Trophoblast cell (in vitro differentiated cells and primary cell): ENCODE data around the gene DCC.

Experiments used
- DNase-seq, 2 donors: peaks; one replicate each; pipeline ENCODE4 v3.0.0-alpha.2; 2016
- H2AFZ ChIP-seq: 2 replicates; pipeline ENCODE4 v1.6.1; 2013; ENCODE audit warnings: low read length, moderate library complexity, mild to moderate bottlenecking; ENCODE audit not compliant: insufficient read depth, poor library complexity
- H2AK5ac ChIP-seq: 2 replicates; pipeline ENCODE4 v1.6.1; 2013; ENCODE audit warnings: mild to moderate bottlenecking, low read length
- H2BK120ac ChIP-seq: 2 replicates; pipeline ENCODE4 v1.6.1; 2013; ENCODE audit warnings: low read length, mild to moderate bottlenecking, moderate library complexity; ENCODE audit not compliant: insufficient read depth, poor library complexity
- H2BK12ac ChIP-seq: 2 replicates; pipeline ENCODE4 v1.6.1; 2013; ENCODE audit warnings: mild to moderate bottlenecking, low read length, moderate library complexity
- H2BK5ac ChIP-seq: 2 replicates; pipeline ENCODE4 v1.6.1; 2013; ENCODE audit warnings: low read length, low read depth, moderate library complexity, mild to moderate bottlenecking; ENCODE audit not compliant: poor library complexity
- H3K14ac ChIP-seq: 2 replicates; pipeline ENCODE4 v1.6.1; 2013; ENCODE audit warnings: mild to moderate bottlenecking, low read length
- H3K18ac ChIP-seq: 2 replicates; pipeline ENCODE4 v1.6.1; 2013; ENCODE audit warnings: mild to moderate bottlenecking, low read length
- H3K23ac ChIP-seq: 2 replicates; pipeline ENCODE4 v1.6.1; 2013; ENCODE audit warnings: low read length
- H3K27ac ChIP-seq: 2 replicates; pipeline ENCODE4 v1.5.1; 2013; ENCODE audit warnings: low read depth, mild to moderate bottlenecking, inconsistent platforms, low read length, moderate library complexity
- H3K27me3 ChIP-seq: 2 replicates; pipeline ENCODE4 v1.6.1; 2013; ENCODE audit warnings: inconsistent platforms, mild to moderate bottlenecking, low read length, moderate library complexity; ENCODE audit not compliant: insufficient read depth
- H3K36me3 ChIP-seq, 2 experiments: 1 replicate in 1 of 2; 2 replicates in 1 of 2; pipeline ENCODE4 v1.6.1; 2013; ENCODE audit warnings: low read length in 2 of 2, mild to moderate bottlenecking in 2 of 2, moderate library complexity in 1 of 2; ENCODE audit not compliant: insufficient read depth in 2 of 2, control insufficient read depth in 1 of 2
- H3K4ac ChIP-seq: 2 replicates; pipeline ENCODE4 v1.6.1; 2013; ENCODE audit warnings: low read depth, mild to moderate bottlenecking, low read length, moderate library complexity
- H3K4me1 ChIP-seq, 2 experiments: 1 replicate in 1 of 2; 2 replicates in 1 of 2; pipeline ENCODE4 v1.6.1; 2013; ENCODE audit warnings: low read length in 2 of 2, mild to moderate bottlenecking in 2 of 2, moderate library complexity in 1 of 2; ENCODE audit not compliant: insufficient read depth in 2 of 2, control insufficient read depth in 1 of 2
- H3K4me2 ChIP-seq: 2 replicates; pipeline ENCODE4 v1.6.1; 2013; ENCODE audit warnings: inconsistent platforms, mild to moderate bottlenecking, low read length, moderate library complexity
- H3K4me3 ChIP-seq: 2 replicates; pipeline ENCODE4 v1.5.1; 2013; ENCODE audit warnings: mild to moderate bottlenecking, low read depth, low read length, inconsistent platforms
- H3K79me1 ChIP-seq: one replicate; pipeline ENCODE4 v1.6.1; 2013; ENCODE audit warnings: low read length
- H3K79me2 ChIP-seq: 2 replicates; pipeline ENCODE4 v1.6.1; 2013; ENCODE audit warnings: low read length, mild to moderate bottlenecking; ENCODE audit not compliant: control insufficient read depth, insufficient read depth, poor library complexity
- H3K9ac ChIP-seq: 2 replicates; pipeline ENCODE4 v1.6.1; 2013; ENCODE audit warnings: mild to moderate bottlenecking, low read length
- H3K9me3 ChIP-seq: 2 replicates; pipeline ENCODE4 v1.6.1; 2013; ENCODE audit warnings: low read depth, mild to moderate bottlenecking, control low read depth, inconsistent platforms, low read length; ENCODE audit not compliant: insufficient read depth
- H4K12ac ChIP-seq: 2 replicates; pipeline ENCODE4 v1.6.1; 2013; ENCODE audit warnings: low read depth, mild to moderate bottlenecking, low read length, moderate library complexity
- H4K8ac ChIP-seq: 2 replicates; pipeline ENCODE4 v1.6.1; 2013; ENCODE audit warnings: low read depth, mild to moderate bottlenecking, low read length, moderate library complexity
- H4K91ac ChIP-seq: one replicate; pipeline ENCODE4 v1.6.1; 2013; ENCODE audit warnings: low read depth, mild to moderate bottlenecking, low read length, moderate library complexity
- WGBS: extraction: QIAGEN DNeasy Blood & Tissue Kit; methylation state at CpG from one replicate; pipeline ENCODE4 v1.1.7; 2013; ENCODE audit warnings: missing lambda C conversion rate; ENCODE audit not compliant: insufficient read length, insufficient coverage; ENCODE audit errors: extremely low coverage; 5-methylcytosine and 5-hydroxymethylcytosine counted together

Gene DCC

DNA sequence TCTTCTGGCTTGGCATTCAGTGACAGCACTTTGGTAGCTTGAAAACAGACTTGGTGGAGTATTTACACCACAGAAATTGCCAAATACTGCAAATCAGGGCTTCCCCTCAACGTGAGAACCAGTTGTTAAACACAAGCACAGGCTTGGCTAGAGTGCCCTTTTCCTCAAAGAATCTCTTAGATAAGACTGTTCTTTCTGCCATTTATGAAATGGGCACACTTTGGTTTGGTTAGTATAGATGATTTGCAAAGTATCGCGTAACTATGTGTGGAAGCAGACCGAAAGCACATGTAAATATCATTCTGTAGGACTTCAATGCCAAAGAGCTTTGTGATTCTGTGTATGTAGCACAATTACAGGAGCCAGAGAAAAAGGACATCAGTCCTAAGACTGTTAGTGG lies 308.2 kb downstream of the DCC start:
- no peak overlapping the region for H2BK12ac ChIP-seq
- no peaks in the 10 kb centered on the region for H3K79me2 ChIP-seq
- peaks cover 0 to 2% of the 10 kb centered on the region in 2 experiments for H3K36me3 ChIP-seq
- H3K4me1 ChIP-seq = peaks cover 0 to 4% of the 10 kb centered on the region in 2 experiments
- no peak overlapping the region for H3K23ac ChIP-seq
- no peak overlapping the region for H4K12ac ChIP-seq
- H3K9me3 ChIP-seq = no peaks in the 10 kb centered on the region
- no peak overlapping the region for H2BK5ac ChIP-seq
- no peak overlapping the region for H3K4me2 ChIP-seq
- H4K91ac ChIP-seq = no peak overlapping the region
- DNase-seq = no peak
- H3K79me1 ChIP-seq = no peaks in the 10 kb centered on the region
- no peak overlapping the region for H4K8ac ChIP-seq
- no peak overlapping the region for H3K9ac ChIP-seq
- no peak overlapping the region for H3K4ac ChIP-seq
- no peak overlapping the region for H2BK120ac ChIP-seq
- no peak overlapping the region for H3K14ac ChIP-seq
- H3K27me3 ChIP-seq = no peaks in the 10 kb centered on the region
- no peak overlapping the region for H3K4me3 ChIP-seq
- no peak overlapping the region for H3K18ac ChIP-seq
- WGBS = no CpG with 5 or more reads among the region's 4 CpGs
- no peak overlapping the region for H2AFZ ChIP-seq
- H2AK5ac ChIP-seq = no peak overlapping the region
- no peak overlapping the region for H3K27ac ChIP-seq

DNA sequence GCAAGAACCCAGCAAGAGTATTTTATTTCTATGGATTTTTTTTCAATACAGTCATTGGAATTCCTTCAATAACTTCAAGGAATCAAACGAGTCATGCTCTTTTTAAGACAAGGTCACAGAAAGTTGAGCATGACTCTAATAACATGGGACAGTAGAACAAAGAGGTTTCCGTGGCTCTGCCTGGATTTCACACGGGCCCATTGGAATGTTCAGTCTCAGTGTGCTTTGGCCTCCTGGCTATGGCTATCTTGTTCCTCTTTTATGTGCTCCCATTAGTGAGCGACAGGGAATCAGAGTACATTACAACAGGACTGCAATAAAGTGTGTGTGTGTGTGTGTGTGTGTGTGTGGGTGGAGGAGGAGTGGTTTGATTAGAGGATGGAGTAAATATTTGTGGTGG lies 312.4 kb downstream of the DCC start:
- Histone ChIP-seq H4K91ac (no peak overlapping the region), H2BK5ac (no peak overlapping the region), H3K9me3 (no peaks in the 10 kb centered on the region), H3K27ac (no peak overlapping the region), H3K27me3 (no peaks in the 10 kb centered on the region), H3K79me1 (no peaks in the 10 kb centered on the region), H3K4me2 (no peak overlapping the region), H2BK12ac (no peak overlapping the region), H3K9ac (no peak overlapping the region), H2AFZ (no peak overlapping the region), H2AK5ac (no peak overlapping the region), H3K36me3 (no peaks in the 10 kb centered on the region), H3K4me1 (peaks cover 0 to 4% of the 10 kb centered on the region in 2 experiments), H4K12ac (no peak overlapping the region), H4K8ac (no peak overlapping the region), H2BK120ac (no peak overlapping the region), H3K18ac (no peak overlapping the region), H3K14ac (no peak overlapping the region), H3K4me3 (no peak overlapping the region), H3K23ac (no peak overlapping the region), H3K4ac (no peak overlapping the region), H3K79me2 (no peaks in the 10 kb centered on the region)
- no CpG with 5 or more reads among the region's 4 CpGs for WGBS
- no peak for DNase-seq

DNA sequence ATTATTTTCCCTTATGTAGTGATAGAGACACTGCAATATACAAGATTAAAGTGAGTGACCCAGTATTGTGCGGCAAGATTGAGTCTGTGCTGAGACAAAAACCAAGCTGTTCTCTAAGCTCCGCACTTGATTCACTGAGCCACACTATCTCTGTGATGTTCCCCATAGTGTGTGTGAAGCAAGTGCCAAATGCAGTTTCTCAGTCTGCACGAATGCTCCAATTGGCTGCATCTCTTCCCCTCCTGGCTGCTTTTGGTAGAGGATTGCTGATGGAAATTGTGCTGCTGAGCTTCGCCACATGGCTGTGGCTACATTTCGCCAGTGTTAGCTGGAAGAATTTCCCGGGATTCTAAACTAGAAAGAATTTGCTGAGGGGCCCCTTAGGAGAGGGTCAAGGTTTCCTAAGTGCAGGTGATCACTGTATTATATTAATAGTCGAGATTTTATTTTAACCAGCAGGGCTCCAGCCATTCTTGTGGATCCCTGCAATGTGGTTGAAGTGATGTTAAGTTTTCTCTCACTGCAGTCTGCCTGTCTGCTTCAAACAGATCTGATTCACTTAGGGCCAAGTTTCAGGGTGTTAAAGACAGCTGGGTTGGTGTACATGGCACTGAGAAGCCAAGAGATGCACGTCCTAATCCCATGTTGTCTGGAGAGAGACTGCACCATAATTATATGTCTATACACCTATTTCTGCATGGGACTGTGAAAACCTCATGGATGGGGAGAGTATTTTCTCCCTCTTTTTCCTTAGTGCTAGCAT lies 317.2 kb downstream of the DCC start:
- Histone ChIP-seq H3K27ac (no peak overlapping the region), H3K79me1 (no peaks in the 10 kb centered on the region), H3K9me3 (no peaks in the 10 kb centered on the region), H2BK5ac (no peak overlapping the region), H3K4me2 (no peak overlapping the region), H3K27me3 (no peaks in the 10 kb centered on the region), H3K23ac (no peak overlapping the region), H3K4me3 (no peak overlapping the region), H2AK5ac (no peak overlapping the region), H2BK120ac (no peak overlapping the region), H3K9ac (no peak overlapping the region), H3K14ac (no peak overlapping the region), H4K8ac (no peak overlapping the region), H3K4ac (no peak overlapping the region), H4K91ac (no peak overlapping the region), H3K36me3 (no peaks in the 10 kb centered on the region), H2AFZ (no peak overlapping the region), H4K12ac (no peak overlapping the region), H2BK12ac (no peak overlapping the region), H3K18ac (no peak overlapping the region), H3K79me2 (no peaks in the 10 kb centered on the region), H3K4me1 (peaks cover 0 to 4% of the 10 kb centered on the region in 2 experiments)
- no CpG with 5 or more reads among the region's 8 CpGs for WGBS
- no peak for DNase-seq

DNA sequence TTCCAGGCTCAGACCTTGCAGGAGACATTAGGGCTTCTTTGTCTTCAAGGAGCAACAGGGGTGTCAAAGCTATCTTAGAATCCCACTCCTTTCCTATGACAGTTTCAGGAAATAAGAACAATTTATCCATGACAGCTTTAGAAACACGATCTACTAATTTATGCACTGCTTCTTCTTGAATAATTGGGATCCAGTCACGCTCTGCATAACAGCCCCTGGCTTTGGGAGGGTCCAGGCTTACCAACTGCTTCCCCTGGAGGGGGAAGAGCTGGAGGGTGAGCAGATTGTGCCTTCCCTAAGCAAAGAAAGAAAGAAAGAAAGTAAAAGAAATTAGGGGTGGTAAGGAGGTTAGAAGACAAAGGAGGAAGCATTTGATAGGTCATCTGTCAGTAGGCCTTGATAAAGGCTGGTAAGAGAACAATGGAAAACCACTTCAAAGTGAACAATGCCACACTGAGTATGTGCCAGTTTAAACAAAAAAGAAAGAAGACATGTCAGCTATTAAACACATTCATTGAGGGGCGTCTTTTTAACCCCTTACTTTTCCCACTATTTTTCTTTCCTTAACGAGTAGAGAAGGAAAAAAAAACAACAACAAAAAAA lies 327.6 kb downstream of the DCC start:
- DNase-seq = no peak
- Histone ChIP-seq H3K18ac (no peak overlapping the region), H3K4me2 (no peak overlapping the region), H3K4me3 (no peak overlapping the region), H2BK5ac (no peak overlapping the region), H3K23ac (no peak overlapping the region), H3K9ac (no peak overlapping the region), H3K4ac (no peak overlapping the region), H3K79me2 (no peaks in the 10 kb centered on the region), H3K27me3 (no peaks in the 10 kb centered on the region), H2BK120ac (no peak overlapping the region), H4K8ac (no peak overlapping the region), H4K91ac (no peak overlapping the region), H3K36me3 (no peaks in the 10 kb centered on the region), H4K12ac (no peak overlapping the region), H3K14ac (no peak overlapping the region), H2AFZ (no peak overlapping the region), H3K9me3 (no peaks in the 10 kb centered on the region), H2AK5ac (no peak overlapping the region), H2BK12ac (no peak overlapping the region), H3K27ac (no peak overlapping the region), H3K79me1 (no peaks in the 10 kb centered on the region), H3K4me1 (no peaks in the 10 kb centered on the region)
- no CpG with 5 or more reads among the region's 4 CpGs for WGBS
